Neural progenitor cell (in vitro differentiated cells): Measurements from ENCODE around the gene ATP6V1A.

Source experiments
- CTCF ChIP-seq: fragments of 200-600 bp; sonication (generic); IDR thresholded peaks from 2 replicates; pipeline ENCODE4 v1.5.1; 2017; ENCODE audit warnings: antibody characterized with exemption, mild to moderate bottlenecking
- EZH2 ChIP-seq: fragments of 200-600 bp; sonication (generic); IDR thresholded peaks from 2 replicates; pipeline ENCODE4 v1.6.1; 2017; ENCODE audit warnings: antibody characterized with exemption, mild to moderate bottlenecking, moderate library complexity

GRCh38 chr3:113847664-113848461, 101.0 kb downstream of the ATP6V1A start:
- TF ChIP-seq EZH2 (no peak), CTCF (no peak)
